Activated CD4-positive, alpha-beta T cell treated with anti-CD3 and anti-CD28 coated beads for 36 hours (primary cell): ENCODE results near the gene PLEKHG4B. TPM values are rescaled to one million over a fixed set of nuclear protein-coding genes. Genes with fewer than 3 reads are reported as not detected.
A peak's percentile ranks its signal among the peaks of the same experiment; 100 is the strongest.

Experiments
- ATAC-seq: fragments of 200-7000 bp; cut with Tn5 transposase; one replicate; pipeline ENCODE4 v1.10.0; 2021; ENCODE audit warnings: mild to moderate bottlenecking, moderate library complexity
- CTCF ChIA-PET: fragments of 350-600 bp; sonication (Branson Sonifier 250); formaldehyde crosslinking; loops from one replicate; lab custom pipeline; 2021; ENCODE audit warnings: antibody characterized with exemption; lab: Charles Lee
- POLR2A ChIA-PET: fragments of 350-600 bp; sonication (Branson Sonifier 250); formaldehyde crosslinking; loops from one replicate; lab custom pipeline; 2021; ENCODE audit warnings: antibody characterized with exemption, inconsistent platforms; lab: Charles Lee
- DNase-seq: peaks from one replicate; pipeline ENCODE4 v3.0.0-alpha.2; 2020
- H3K27ac Mint-ChIP-seq: one replicate; pipeline ENCODE4 v1.8.0; 2021; ENCODE audit warnings: mixed read lengths
- H3K27me3 Mint-ChIP-seq: one replicate; pipeline ENCODE4 v1.8.0; 2021; ENCODE audit warnings: mixed read lengths
- H3K36me3 Mint-ChIP-seq: one replicate; pipeline ENCODE4 v1.8.0; 2021; ENCODE audit warnings: low read depth, mixed read lengths
- H3K4me1 Mint-ChIP-seq: one replicate; pipeline ENCODE4 v1.8.0; 2021; ENCODE audit warnings: mixed read lengths
- H3K4me3 Mint-ChIP-seq: one replicate; pipeline ENCODE4 v1.8.0; 2021; ENCODE audit warnings: mild to moderate bottlenecking, moderate library complexity, mixed read lengths
- H3K9me3 Mint-ChIP-seq: one replicate; pipeline ENCODE4 v1.8.0; 2021; ENCODE audit warnings: low read depth, mixed read lengths
- intact Hi-C, 2 experiments: fragments of 100-400 bp; cut with DNase I in 1 of 2; cut with micrococcal nuclease in 1 of 2; formaldehyde crosslinking; loops; one replicate each; pipeline versions ENCODE4 v1.14.2 to v1.15.1; 2022 to 2024; cut with DNase I, micrococcal nuclease
- total RNA-seq, 2 experiments: library from RNA; stranded (reverse); gene quantifications; one replicate each; pipeline ENCODE4 v1.2.3, GENCODE V29; 2021

The PLEKHG4B gene
- total RNA-seq, 2 experiments from 2014 or later: 0.23 to 0.25 TPM

DNA sequence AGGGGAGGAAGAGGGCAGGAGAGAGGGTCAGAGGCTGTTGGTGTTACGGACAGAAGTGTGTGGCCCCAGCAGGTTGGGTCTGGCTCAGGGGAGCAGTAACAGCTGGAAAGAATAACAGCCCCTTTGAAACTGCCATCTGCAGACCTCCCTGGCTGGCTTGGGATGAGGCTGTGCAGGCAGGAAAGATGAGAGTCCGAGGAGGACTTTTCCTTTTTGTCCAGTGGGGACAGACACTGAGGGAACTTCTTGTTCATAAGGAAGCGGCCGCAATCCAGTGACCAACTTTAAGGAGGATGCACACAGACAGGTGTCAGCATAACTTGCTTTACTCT, 14.8 kb upstream of the PLEKHG4B start:
- ATAC-seq (no peak), DNase-seq (no peak)
- ChIA-PET POLR2A (no interaction called here), CTCF (no interaction called here)
- intact Hi-C loops: no loop called here
- no peak overlapping the region for H3K27ac Mint-ChIP-seq
- H3K9me3 Mint-ChIP-seq: no peaks in the 10 kb centered on the region
- H3K4me3 Mint-ChIP-seq: no peak overlapping the region
- H3K4me1 Mint-ChIP-seq: no peaks in the 10 kb centered on the region
- no peaks in the 10 kb centered on the region for H3K36me3 Mint-ChIP-seq
- H3K27me3 Mint-ChIP-seq: peaks cover 3% of the 10 kb centered on the region

- DNase-seq (no peak), ATAC-seq (no peak)
- Mint-ChIP-seq H3K27me3 (peaks cover 3% of the 10 kb centered on the region), H3K36me3 (no peaks in the 10 kb centered on the region), H3K27ac (no peak overlapping the region), H3K9me3 (no peaks in the 10 kb centered on the region), H3K4me3 (no peak overlapping the region), H3K4me1 (no peaks in the 10 kb centered on the region)
- POLR2A ChIA-PET: no interaction called here
- intact Hi-C loops: no loop called here
- CTCF ChIA-PET: no interaction called here
Observed at GRCh38 chr5:77546-77945, 14.4 kb upstream of the PLEKHG4B start.

GRCh38 chr5:77957-78804, 13.8 kb upstream of the PLEKHG4B start:
- DNase-seq: peak; percentile 60

DNA sequence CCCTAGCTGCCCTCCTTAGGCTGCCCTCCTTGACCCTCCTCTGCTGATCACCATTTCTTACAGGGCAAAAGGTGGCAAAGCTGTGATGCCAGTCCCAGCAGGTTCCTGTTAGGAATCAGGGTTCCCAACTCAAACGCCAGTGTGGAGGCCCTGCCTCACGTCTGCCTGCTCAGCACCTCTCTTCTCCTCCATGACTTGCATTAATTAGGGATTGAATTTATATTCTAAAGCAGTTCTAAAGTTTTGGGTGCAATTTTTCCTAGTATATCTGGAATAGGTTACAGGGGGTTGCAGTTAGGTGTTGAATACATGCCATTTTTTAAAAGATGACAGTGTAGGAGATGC, 13.2 kb upstream of the PLEKHG4B start:
- CTCF ChIA-PET: no interaction called here
- POLR2A ChIA-PET: no interaction called here
- Mint-ChIP-seq H3K9me3 (no peaks in the 10 kb centered on the region), H3K27me3 (peaks cover 6% of the 10 kb centered on the region), H3K4me1 (no peaks in the 10 kb centered on the region), H3K36me3 (no peaks in the 10 kb centered on the region), H3K4me3 (no peak overlapping the region), H3K27ac (no peak overlapping the region)
- ATAC-seq (no peak), DNase-seq (no peak)
- intact Hi-C loops: no loop called here

More at GRCh38 chr5:77957-78804, 13.8 kb upstream of the PLEKHG4B start:
- POLR2A ChIA-PET: no interaction called here
- intact Hi-C loops: no loop called here
- H3K36me3 Mint-ChIP-seq: no peaks in the 10 kb centered on the region
- H3K4me3 Mint-ChIP-seq: no peak overlapping the region
- CTCF ChIA-PET: no interaction called here
- H3K27me3 Mint-ChIP-seq: peaks cover 6% of the 10 kb centered on the region
- peak; percentile 73 for ATAC-seq
- no peaks in the 10 kb centered on the region for H3K9me3 Mint-ChIP-seq
- no peaks in the 10 kb centered on the region for H3K4me1 Mint-ChIP-seq
- no peak overlapping the region for H3K27ac Mint-ChIP-seq

DNA sequence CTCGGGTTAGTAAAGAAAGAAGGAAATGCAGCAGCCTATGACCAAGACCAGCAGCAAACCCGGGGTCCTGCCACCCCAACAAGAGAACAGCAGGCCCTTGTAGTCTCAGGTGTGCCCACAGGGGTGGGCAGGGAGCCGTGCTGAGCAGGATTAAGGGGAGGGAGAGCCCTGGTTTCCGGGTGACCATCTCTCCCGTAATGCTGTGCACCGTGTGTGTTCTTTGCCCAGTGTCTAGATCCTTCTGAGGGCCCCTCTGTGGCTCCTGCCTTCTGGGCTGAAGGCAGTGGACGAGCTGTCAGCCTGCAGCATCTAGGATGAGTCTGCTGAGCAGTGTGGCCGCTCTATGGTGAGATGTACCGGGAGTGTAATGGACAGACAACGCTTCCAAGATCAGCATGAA, 12.7 kb upstream of the PLEKHG4B start:
- DNase-seq (no peak), ATAC-seq (no peak)
- peaks cover 6% of the 10 kb centered on the region for H3K27me3 Mint-ChIP-seq
- H3K4me3 Mint-ChIP-seq: no peak overlapping the region
- POLR2A ChIA-PET: no interaction called here
- no peaks in the 10 kb centered on the region for H3K36me3 Mint-ChIP-seq
- no peaks in the 10 kb centered on the region for H3K4me1 Mint-ChIP-seq
- intact Hi-C loops: no loop called here
- CTCF ChIA-PET: no interaction called here
- no peaks in the 10 kb centered on the region for H3K9me3 Mint-ChIP-seq
- no peak overlapping the region for H3K27ac Mint-ChIP-seq

- Mint-ChIP-seq H3K27me3 (peaks cover 4% of the 10 kb centered on the region), H3K4me1 (no peaks in the 10 kb centered on the region), H3K4me3 (no peak overlapping the region), H3K27ac (no peak overlapping the region), H3K36me3 (no peaks in the 10 kb centered on the region), H3K9me3 (no peaks in the 10 kb centered on the region)
- ATAC-seq: no peak
- intact Hi-C loops: no loop called here
- ChIA-PET POLR2A (no interaction called here), CTCF (no interaction called here)
- no peak for DNase-seq
Observed at GRCh38 chr5:79821-80220, 12.1 kb upstream of the PLEKHG4B start.

DNA sequence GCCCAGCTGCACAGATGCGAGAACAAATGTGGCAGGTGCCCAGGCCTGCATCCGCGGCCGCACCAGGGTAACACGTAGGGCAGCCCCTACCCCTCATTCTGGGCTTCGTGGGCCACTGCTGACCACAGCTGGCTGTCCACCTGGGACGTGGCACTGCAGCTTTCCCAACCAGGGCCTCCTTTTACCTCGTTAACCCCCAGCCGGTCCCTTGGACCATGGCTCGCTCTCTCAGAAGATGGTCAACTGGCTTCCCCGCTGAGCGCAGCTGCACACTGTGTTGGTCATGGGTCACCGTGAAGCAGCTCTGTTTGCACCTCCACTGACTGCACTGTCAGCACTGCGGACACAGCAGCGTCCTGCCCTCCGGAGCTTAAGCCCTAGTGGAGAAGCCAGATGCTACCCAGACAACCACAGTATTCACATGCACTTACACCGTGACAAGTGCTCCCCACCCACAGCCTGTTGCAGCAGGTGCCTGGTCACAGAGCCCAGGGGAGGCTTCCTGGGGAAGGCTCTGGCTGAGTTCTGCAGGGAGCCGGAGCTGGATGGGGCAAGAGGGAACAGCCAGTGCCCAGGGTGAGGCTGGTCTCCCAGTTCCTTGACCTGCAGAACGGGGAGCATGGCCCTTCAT, 10.5 kb upstream of the PLEKHG4B start:
- Mint-ChIP-seq H3K4me1 (no peaks in the 10 kb centered on the region), H3K27ac (no peak overlapping the region), H3K9me3 (no peaks in the 10 kb centered on the region), H3K27me3 (peaks cover 3% of the 10 kb centered on the region), H3K4me3 (no peak overlapping the region), H3K36me3 (no peaks in the 10 kb centered on the region)
- DNase-seq (no peak), ATAC-seq (no peak)
- intact Hi-C loops: no loop called here
- CTCF ChIA-PET: no interaction called here
- POLR2A ChIA-PET: no interaction called here

DNA sequence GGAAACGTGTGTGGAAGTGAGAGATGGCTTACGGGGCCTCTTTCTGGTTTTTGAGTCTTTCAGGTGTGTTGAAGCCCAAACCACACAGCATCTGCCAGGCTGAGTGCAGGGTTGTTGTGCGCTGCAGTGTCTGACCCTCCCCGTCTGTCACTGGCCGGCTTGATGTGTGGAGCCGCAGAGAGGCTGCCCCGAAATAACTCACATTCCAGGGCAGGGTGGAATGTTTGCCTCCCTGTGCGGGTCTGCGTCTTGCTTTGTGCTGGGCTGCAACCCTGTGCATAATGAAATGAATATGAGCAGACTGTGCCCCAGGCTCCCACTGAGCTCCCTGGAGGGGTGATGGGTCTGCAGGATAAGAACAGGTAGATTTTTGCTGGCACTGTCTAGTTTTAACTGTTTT, 9.9 kb upstream of the PLEKHG4B start:
- Mint-ChIP-seq H3K9me3 (no peaks in the 10 kb centered on the region), H3K27ac (no peak overlapping the region), H3K27me3 (peaks cover 6% of the 10 kb centered on the region), H3K4me3 (no peak overlapping the region), H3K36me3 (no peaks in the 10 kb centered on the region), H3K4me1 (no peaks in the 10 kb centered on the region)
- DNase-seq: no peak
- POLR2A ChIA-PET: no interaction called here
- CTCF ChIA-PET: no interaction called here
- intact Hi-C loops: no loop called here
- no peak for ATAC-seq

DNA sequence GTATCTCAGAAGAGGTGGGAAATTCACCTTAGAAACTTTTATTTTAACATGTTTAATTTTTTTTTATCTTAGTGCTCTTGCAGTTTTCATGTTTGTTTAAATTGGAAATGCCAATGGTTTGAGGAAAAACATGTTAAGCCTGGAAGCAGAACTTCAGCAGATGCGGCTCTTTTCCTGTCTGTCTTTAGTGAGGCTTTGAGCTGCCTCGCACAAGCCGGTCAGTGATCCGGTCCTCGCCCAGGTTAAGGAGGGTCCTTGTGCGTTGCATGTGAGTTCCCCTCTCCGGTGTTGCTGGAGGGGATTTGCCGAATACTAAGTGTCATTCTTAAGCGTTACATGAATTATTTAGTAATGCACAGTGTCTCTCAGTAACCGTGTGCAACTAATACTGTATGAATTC, 9.4 kb upstream of the PLEKHG4B start:
- ChIA-PET CTCF (no interaction called here), POLR2A (no interaction called here)
- H3K9me3 Mint-ChIP-seq: no peaks in the 10 kb centered on the region
- H3K36me3 Mint-ChIP-seq: no peaks in the 10 kb centered on the region
- ATAC-seq (no peak), DNase-seq (no peak)
- no peak overlapping the region for H3K27ac Mint-ChIP-seq
- no peak overlapping the region for H3K4me3 Mint-ChIP-seq
- no peaks in the 10 kb centered on the region for H3K4me1 Mint-ChIP-seq
- intact Hi-C loops: no loop called here
- peaks cover 9% of the 10 kb centered on the region for H3K27me3 Mint-ChIP-seq

- intact Hi-C loops: no loop called here
- no peak overlapping the region for H3K27ac Mint-ChIP-seq
- no peak for ATAC-seq
- no peaks in the 10 kb centered on the region for H3K36me3 Mint-ChIP-seq
- H3K9me3 Mint-ChIP-seq: no peaks in the 10 kb centered on the region
- H3K27me3 Mint-ChIP-seq: peaks cover 9% of the 10 kb centered on the region
- ChIA-PET CTCF (no interaction called here), POLR2A (no interaction called here)
- no peak for DNase-seq
- H3K4me3 Mint-ChIP-seq: no peak overlapping the region
- H3K4me1 Mint-ChIP-seq: no peaks in the 10 kb centered on the region
Observed at GRCh38 chr5:83029-83428, 8.9 kb upstream of the PLEKHG4B start.

GRCh38 chr5:85334-85995, 6.5 kb upstream of the PLEKHG4B start:
- no peak for DNase-seq
- Mint-ChIP-seq H3K4me3 (no peak overlapping the region), H3K27ac (no peak overlapping the region), H3K4me1 (no peaks in the 10 kb centered on the region), H3K36me3 (no peaks in the 10 kb centered on the region), H3K9me3 (no peaks in the 10 kb centered on the region), H3K27me3 (peaks cover 17% of the 10 kb centered on the region)
- ChIA-PET CTCF (no interaction called here), POLR2A (no interaction called here)
- intact Hi-C loops: no loop called here
- ATAC-seq: no peak
